Neuronal stem cell (in vitro differentiated cells): ENCODE results near the gene ADAM19.

ENCODE experiments used
- DNase-seq: peaks from one replicate; pipeline ENCODE4 v3.0.0-alpha.2; 2013; ENCODE audit warnings: low spot score
- H2AFZ ChIP-seq: one replicate; pipeline ENCODE4 v1.6.1; 2013; ENCODE audit warnings: mild to moderate bottlenecking, low read length, inconsistent platforms
- H2AK5ac ChIP-seq: 2 replicates; pipeline ENCODE4 v1.6.1; 2013; ENCODE audit warnings: low read depth, mild to moderate bottlenecking, inconsistent platforms, low read length, moderate library complexity, mixed read lengths
- H2BK120ac ChIP-seq: 2 replicates; pipeline ENCODE4 v1.6.1; 2013; ENCODE audit warnings: low read depth, mild to moderate bottlenecking, inconsistent platforms, low read length, moderate library complexity, mixed read lengths
- H2BK12ac ChIP-seq: one replicate; pipeline ENCODE4 v1.6.1; 2013; ENCODE audit warnings: low read length, inconsistent platforms
- H2BK15ac ChIP-seq: 2 replicates; pipeline ENCODE4 v1.6.1; 2013; ENCODE audit warnings: mild to moderate bottlenecking, low read length, inconsistent platforms, mixed read lengths
- H2BK5ac ChIP-seq: one replicate; pipeline ENCODE4 v1.6.1; 2013; ENCODE audit warnings: inconsistent platforms, mild to moderate bottlenecking, low read length, moderate library complexity
- H3K14ac ChIP-seq: one replicate; pipeline ENCODE4 v1.6.1; 2013; ENCODE audit warnings: low read length, inconsistent platforms
- H3K18ac ChIP-seq: 2 replicates; pipeline ENCODE4 v1.6.1; 2013; ENCODE audit warnings: low read length, inconsistent platforms
- H3K23ac ChIP-seq: 2 replicates; pipeline ENCODE4 v1.6.1; 2013; ENCODE audit warnings: low read depth, mild to moderate bottlenecking, mixed read lengths, low read length, inconsistent platforms; ENCODE audit not compliant: poor library complexity
- H3K27ac ChIP-seq: replicated peaks from 3 replicates; pipeline ENCODE4 v1.5.1; 2013; ENCODE audit warnings: low read length, inconsistent platforms
- H3K27me3 ChIP-seq, 3 experiments: 2 replicates each; pipeline ENCODE4 v1.6.1; 2013; ENCODE audit warnings: low read length in 3 of 3, mild to moderate bottlenecking in 2 of 3, inconsistent platforms in 1 of 3, low read depth in 1 of 3, mixed read lengths in 1 of 3, moderate library complexity in 1 of 3; ENCODE audit not compliant: control insufficient read depth in 3 of 3, insufficient read depth in 3 of 3
- H3K36me3 ChIP-seq, 2 donors: replicated peaks in 1 of 2; 2 replicates each; pipeline ENCODE4 v1.6.1; 2013; ENCODE audit warnings: low read length in 2 of 2; ENCODE audit not compliant: control insufficient read depth in 2 of 2, insufficient read depth in 2 of 2
- H3K4ac ChIP-seq: 2 replicates; pipeline ENCODE4 v1.6.1; 2013; ENCODE audit warnings: inconsistent platforms, mild to moderate bottlenecking, low read length, moderate library complexity
- H3K4me1 ChIP-seq, 2 donors: 1 replicate in 1 of 2; 2 replicates in 1 of 2; pipeline ENCODE4 v1.6.1; 2013; ENCODE audit warnings: low read length in 2 of 2, low read depth in 1 of 2; ENCODE audit not compliant: control insufficient read depth in 2 of 2, insufficient read depth in 1 of 2
- H3K4me2 ChIP-seq: one replicate; pipeline ENCODE4 v1.6.1; 2013; ENCODE audit warnings: mild to moderate bottlenecking, low read length, inconsistent platforms; ENCODE audit not compliant: insufficient read depth, poor library complexity, severe bottlenecking
- H3K4me3 ChIP-seq, 2 donors: 2 replicates each; pipeline ENCODE4 v1.5.1; 2013; ENCODE audit warnings: low read length in 2 of 2, mild to moderate bottlenecking in 2 of 2, inconsistent platforms in 1 of 2, moderate library complexity in 1 of 2
- H3K79me1 ChIP-seq: one replicate; pipeline ENCODE4 v1.6.1; 2013; ENCODE audit warnings: low read depth, mild to moderate bottlenecking, inconsistent platforms, low read length, moderate library complexity
- H3K9ac ChIP-seq: one replicate; pipeline ENCODE4 v1.6.1; 2013; ENCODE audit warnings: mild to moderate bottlenecking, low read depth, low read length, inconsistent platforms; ENCODE audit not compliant: poor library complexity
- H3K9me3 ChIP-seq, 2 donors: replicated peaks in 1 of 2; 2 replicates each; pipeline versions ENCODE3 to v1.6.1; 2013; ENCODE audit warnings: low read length in 2 of 2, mild to moderate bottlenecking in 2 of 2, inconsistent platforms in 1 of 2, low read depth in 1 of 2, mixed read lengths in 1 of 2, moderate library complexity in 1 of 2; ENCODE audit not compliant: control insufficient read depth in 2 of 2, insufficient read depth in 1 of 2
- H4K8ac ChIP-seq: one replicate; pipeline ENCODE4 v1.6.1; 2013; ENCODE audit warnings: low read depth, mild to moderate bottlenecking, inconsistent platforms, low read length, moderate library complexity
- H4K91ac ChIP-seq: one replicate; pipeline ENCODE4 v1.6.1; 2013; ENCODE audit warnings: low read length, low read depth, mild to moderate bottlenecking, inconsistent platforms; ENCODE audit not compliant: poor library complexity
- WGBS, 2 donors: extraction: QIAGEN DNeasy Blood & Tissue Kit; methylation state at CpG; one replicate each; pipeline ENCODE4 v1.1.7; 2013; ENCODE audit warnings: missing lambda C conversion rate in 2 of 2, mixed read lengths in 1 of 2; ENCODE audit not compliant: insufficient read length in 2 of 2, insufficient replicate concordance in 1 of 2; ENCODE audit errors: extremely low coverage in 2 of 2; 5-methylcytosine and 5-hydroxymethylcytosine counted together

ADAM19 gene

GRCh38 chr5:157541447-157542118, 34.0 kb downstream of the ADAM19 start:
- Histone ChIP-seq H3K14ac (no peak overlapping the region), H3K27me3 (no peaks in the 10 kb centered on the region), H3K4me3 (peak overlapping the region in 1 of 2 donors; percentile 14), H2BK5ac (no peak overlapping the region), H3K9ac (no peak overlapping the region), H3K9me3 (no peaks in the 10 kb centered on the region), H2BK12ac (no peak overlapping the region), H4K91ac (no peak overlapping the region), H3K18ac (no peak overlapping the region), H3K23ac (no peak overlapping the region), H2BK120ac (no peak overlapping the region), H2AFZ (peak overlapping the region; percentile 95), H3K27ac (peak overlapping the region; percentile 23), H3K4me1 (peaks cover 16 to 18% of the 10 kb centered on the region in 2 donors), H2BK15ac (no peak overlapping the region), H3K4me2 (no peak overlapping the region), H2AK5ac (no peak overlapping the region), H3K4ac (no peak overlapping the region), H3K79me1 (peaks cover 3% of the 10 kb centered on the region), H3K36me3 (peaks cover 0 to 2% of the 10 kb centered on the region in 2 donors), H4K8ac (no peak overlapping the region)
- WGBS, 2 donors: no CpG with 5 or more reads among the region's 6 CpGs
- no peak for DNase-seq

- Histone ChIP-seq H2AFZ (peak overlapping the region; percentile 95), H3K14ac (no peak overlapping the region), H2BK12ac (no peak overlapping the region), H4K8ac (no peak overlapping the region), H3K18ac (peak overlapping the region; percentile 68), H2BK15ac (no peak overlapping the region), H2AK5ac (no peak overlapping the region), H3K9me3 (no peaks in the 10 kb centered on the region), H3K4me2 (no peak overlapping the region), H2BK120ac (no peak overlapping the region), H3K27ac (peak overlapping the region; percentile 19), H3K27me3 (no peaks in the 10 kb centered on the region), H3K36me3 (peaks cover 0 to 2% of the 10 kb centered on the region in 2 donors), H3K4me3 (peak overlapping the region in 1 of 2 donors; percentile 14), H3K79me1 (peaks cover under 1% of the 10 kb centered on the region), H3K23ac (no peak overlapping the region), H4K91ac (no peak overlapping the region), H3K9ac (no peak overlapping the region), H3K4me1 (peaks cover 13 to 14% of the 10 kb centered on the region in 2 donors), H2BK5ac (no peak overlapping the region), H3K4ac (no peak overlapping the region)
- WGBS, 2 donors: no CpG with 5 or more reads among the region's 11 CpGs
- no peak for DNase-seq
These were observed 34.7 kb downstream of the ADAM19 start for GRCh38 chr5:157540707-157541446.

DNA sequence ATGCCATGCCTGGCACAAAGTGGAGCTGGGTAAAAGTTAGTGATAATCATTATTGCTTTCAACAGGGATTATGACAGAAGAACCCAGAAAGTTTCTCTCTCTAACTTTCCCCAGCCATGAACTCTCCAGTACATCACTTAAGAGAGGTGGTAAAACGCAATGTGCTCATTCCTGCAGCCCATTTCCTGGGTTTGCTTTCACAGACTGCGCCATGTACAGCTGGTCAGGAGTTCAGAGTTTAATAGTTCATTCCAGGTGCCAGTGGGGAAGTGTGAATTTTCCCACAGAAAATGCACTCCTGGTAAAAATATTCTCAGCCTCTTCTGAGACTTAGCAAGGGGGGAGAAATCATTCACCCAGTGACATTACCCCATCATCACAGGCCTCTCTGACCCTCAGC, 35.5 kb downstream of the ADAM19 start:
- H3K4me1 ChIP-seq: peaks cover 15 to 17% of the 10 kb centered on the region in 2 donors
- no peak overlapping the region for H3K4ac ChIP-seq
- peak overlapping the region; percentile 95 for H2AFZ ChIP-seq
- no peak overlapping the region for H2BK120ac ChIP-seq
- no peak overlapping the region for H4K8ac ChIP-seq
- H4K91ac ChIP-seq: no peak overlapping the region
- H3K18ac ChIP-seq: no peak overlapping the region
- no peaks in the 10 kb centered on the region for H3K27me3 ChIP-seq
- DNase-seq: no peak
- H3K23ac ChIP-seq: no peak overlapping the region
- H3K4me2 ChIP-seq: no peak overlapping the region
- H2BK15ac ChIP-seq: no peak overlapping the region
- no peak overlapping the region for H3K9ac ChIP-seq
- H2AK5ac ChIP-seq: no peak overlapping the region
- no peak overlapping the region for H2BK5ac ChIP-seq
- no peak overlapping the region for H3K14ac ChIP-seq
- H3K27ac ChIP-seq: no peak overlapping the region
- no peak overlapping the region for H2BK12ac ChIP-seq
- H3K79me1 ChIP-seq: no peaks in the 10 kb centered on the region
- H3K9me3 ChIP-seq: no peaks in the 10 kb centered on the region
- WGBS, 2 donors: no CpG with 5 or more reads among the region's 2 CpGs
- H3K36me3 ChIP-seq: peaks cover 0 to 2% of the 10 kb centered on the region in 2 donors
- H3K4me3 ChIP-seq: no peak overlapping the region

GRCh38 chr5:157539503-157540022, 36.0 kb downstream of the ADAM19 start:
- H3K4me1 ChIP-seq: peaks cover 15 to 17% of the 10 kb centered on the region in 2 donors
- no peak overlapping the region for H3K4me2 ChIP-seq
- no peak overlapping the region for H3K4me3 ChIP-seq
- H2AK5ac ChIP-seq: no peak overlapping the region
- H4K8ac ChIP-seq: no peak overlapping the region
- no peaks in the 10 kb centered on the region for H3K27me3 ChIP-seq
- no peak overlapping the region for H2BK15ac ChIP-seq
- H2BK5ac ChIP-seq: no peak overlapping the region
- H3K14ac ChIP-seq: no peak overlapping the region
- no peaks in the 10 kb centered on the region for H3K79me1 ChIP-seq
- no peak overlapping the region for H4K91ac ChIP-seq
- H3K9ac ChIP-seq: no peak overlapping the region
- DNase-seq: no peak
- H3K18ac ChIP-seq: no peak overlapping the region
- no peak overlapping the region for H2BK120ac ChIP-seq
- no peak overlapping the region for H3K27ac ChIP-seq
- H2BK12ac ChIP-seq: no peak overlapping the region
- H3K9me3 ChIP-seq: no peaks in the 10 kb centered on the region
- H3K23ac ChIP-seq: no peak overlapping the region
- H3K36me3 ChIP-seq: peaks cover 0 to 2% of the 10 kb centered on the region in 2 donors
- no CpG with 5 or more reads among the region's 4 CpGs for WGBS, 2 donors
- no peak overlapping the region for H2AFZ ChIP-seq
- H3K4ac ChIP-seq: no peak overlapping the region
